Adipose tissue (tissue), 3 donors: ENCODE measurements around the gene NCAPG2. TPM values are rescaled to one million over a fixed set of nuclear protein-coding genes. Genes with fewer than 3 reads are reported as not detected.
"Not testable (repeated sequence)": the region's sequence is repeated elsewhere in the genome, so short reads cannot be mapped to it uniquely, and the experiment has no call there.

Experiments used
- H3K27ac ChIP-seq: one replicate; pipeline ENCODE4 v1.5.1; 2013; ENCODE audit warnings: low read depth, low read length
- WGBS, 3 donors: extraction: QIAGEN DNeasy Blood & Tissue Kit; methylation state at CpG; one replicate each; pipeline ENCODE4 v1.1.7; 2013; 5-methylcytosine and 5-hydroxymethylcytosine counted together
- polyA plus RNA-seq, 3 donors: library from polyadenylated mRNA; stranded (reverse); fragments of 200-250 nt; gene quantifications; one replicate each; pipeline ENCODE4 v1.2.3, GENCODE V29; 2013
- donor health status: healthy with polysubstance abuse.
- donor health status: Bipolar disorder and iron deficiency.
- donor health status: healthy.

The NCAPG2 gene
- polyA plus RNA-seq, 3 donors, result 1.9 to 3.5 (median 3.1) TPM

- no peak overlapping the region for H3K27ac ChIP-seq
- 65 to 66% (median 65%) methylated on average over 3 of the region's 3 CpGs for WGBS, 3 donors
Measured at GRCh38 chr7:158695056-158695455, 9.5 kb downstream of the NCAPG2 start.

GRCh38 chr7:158694650-158695049, 10.0 kb downstream of the NCAPG2 start:
- no peak overlapping the region for H3K27ac ChIP-seq
- WGBS, 3 donors, result 83 to 88% (median 84%) methylated on average over 6 of the region's 6 CpGs

DNA sequence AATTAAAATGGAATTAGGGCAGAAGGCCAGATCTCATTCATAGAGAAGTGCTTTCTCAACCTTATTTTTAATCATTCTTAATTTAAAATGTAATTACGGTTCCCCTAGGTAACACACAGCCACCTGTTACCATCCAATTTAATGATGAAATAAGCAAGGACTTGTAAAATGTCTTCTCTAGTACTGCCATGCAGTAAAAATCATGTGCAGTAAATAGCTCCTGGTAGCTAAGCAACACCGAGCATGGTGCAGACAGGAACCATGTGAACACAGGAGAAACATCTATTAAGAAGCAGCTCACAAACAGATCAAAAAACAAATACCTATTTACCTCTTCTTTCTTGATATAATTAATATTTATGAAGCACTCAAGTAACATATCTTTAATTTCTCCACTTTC, 15.1 kb downstream of the NCAPG2 start:
- WGBS, 3 donors, result 95 to 99% (median 97%) methylated on average over 2 of the region's 2 CpGs
- no peak overlapping the region for H3K27ac ChIP-seq

GRCh38 chr7:158687406-158687805, 17.2 kb downstream of the NCAPG2 start:
- no peak overlapping the region for H3K27ac ChIP-seq
- WGBS, 3 donors, result 94 to 96% (median 95%) methylated on average over 7 of the region's 7 CpGs

DNA sequence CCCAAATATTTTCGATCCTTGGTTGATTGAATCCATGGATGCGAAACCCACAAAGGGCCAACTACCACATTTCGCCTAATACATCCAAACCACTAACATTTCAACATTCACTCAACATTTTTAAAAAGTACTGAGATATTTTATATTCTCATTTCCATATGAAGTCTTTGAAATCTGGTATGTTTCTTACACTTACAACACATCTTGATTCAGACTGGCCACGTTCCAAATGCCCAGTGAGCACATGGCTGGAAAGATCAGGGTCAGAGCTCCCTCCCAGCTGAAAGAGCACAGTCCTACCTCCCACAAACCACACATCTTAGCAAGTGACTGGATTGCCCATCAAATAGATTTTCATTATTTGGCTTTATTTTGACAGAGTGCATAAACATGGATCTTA, 18.9 kb downstream of the NCAPG2 start:
- WGBS, 3 donors, result 91 to 94% (median 94%) methylated on average over 4 of the region's 4 CpGs
- H3K27ac ChIP-seq, result no peak overlapping the region

DNA sequence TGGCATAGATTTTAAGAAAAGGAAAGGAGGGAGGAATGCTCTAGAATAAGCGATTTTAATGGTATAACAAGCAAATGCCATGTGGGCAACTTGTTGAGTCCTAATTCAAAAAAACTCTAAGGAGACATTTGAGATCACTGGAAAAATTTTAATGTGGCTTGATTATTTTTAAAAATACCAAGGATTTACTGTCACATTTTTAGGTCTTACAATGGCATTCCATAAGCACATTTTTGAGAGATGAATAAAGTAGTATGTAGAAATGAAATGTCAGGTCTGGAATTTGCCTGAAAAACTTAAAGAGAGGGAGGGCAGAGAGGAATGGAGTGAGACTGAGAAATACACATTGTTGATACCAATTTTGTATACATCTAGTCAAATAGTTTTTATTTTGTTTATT, 20.3 kb downstream of the NCAPG2 start:
- no peak overlapping the region for H3K27ac ChIP-seq
- WGBS, 3 donors, result 98 to 100% (median 100%) methylated on average over 1 of the region's 1 CpG

DNA sequence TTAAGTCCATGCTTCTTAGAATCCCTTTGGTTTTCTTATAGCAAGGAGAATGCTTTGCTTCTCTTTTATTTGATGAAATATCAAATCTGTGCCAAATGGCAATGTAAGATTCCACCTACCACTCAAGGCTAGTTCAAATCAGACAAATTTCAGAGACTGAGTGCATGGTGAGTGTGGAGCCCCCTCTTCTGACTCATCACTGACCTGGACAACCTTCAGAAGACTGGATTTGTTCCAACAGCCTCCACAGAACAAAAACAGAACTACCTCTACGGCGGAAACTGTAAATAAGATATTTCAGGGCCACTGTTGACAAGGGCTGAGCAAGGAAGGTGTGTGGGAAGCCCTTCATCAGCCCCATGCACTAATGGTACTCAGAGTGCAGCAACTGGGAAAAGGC, 21.1 kb downstream of the NCAPG2 start:
- H3K27ac ChIP-seq, result no peak overlapping the region
- 68 to 86% (median 80%) methylated on average over 2 of the region's 2 CpGs for WGBS, 3 donors

DNA sequence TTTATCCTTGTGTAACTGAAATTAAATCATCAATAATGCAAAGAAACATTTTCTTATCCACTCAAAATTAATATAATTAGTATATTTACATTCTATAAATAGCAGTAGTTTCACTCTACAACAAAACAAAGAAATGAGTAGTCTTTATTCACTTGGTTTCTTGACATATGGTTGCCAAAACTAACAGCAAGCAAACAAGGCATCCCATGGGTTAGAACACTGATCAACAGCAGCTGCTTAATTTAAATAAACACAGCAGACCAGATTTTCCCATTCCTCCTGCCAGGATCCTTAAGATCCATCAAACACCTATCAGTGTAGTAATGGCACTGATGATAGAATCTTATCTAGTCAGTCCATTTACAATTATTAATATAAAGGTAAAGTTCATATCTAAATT, 22.1 kb downstream of the NCAPG2 start:
- H3K27ac ChIP-seq, result no peak overlapping the region

- H3K27ac ChIP-seq, result no peak overlapping the region
- 75 to 93% (median 77%) methylated on average over 3 of the region's 3 CpGs for WGBS, 3 donors
Measured at GRCh38 chr7:158680754-158681153, 23.9 kb downstream of the NCAPG2 start.

DNA sequence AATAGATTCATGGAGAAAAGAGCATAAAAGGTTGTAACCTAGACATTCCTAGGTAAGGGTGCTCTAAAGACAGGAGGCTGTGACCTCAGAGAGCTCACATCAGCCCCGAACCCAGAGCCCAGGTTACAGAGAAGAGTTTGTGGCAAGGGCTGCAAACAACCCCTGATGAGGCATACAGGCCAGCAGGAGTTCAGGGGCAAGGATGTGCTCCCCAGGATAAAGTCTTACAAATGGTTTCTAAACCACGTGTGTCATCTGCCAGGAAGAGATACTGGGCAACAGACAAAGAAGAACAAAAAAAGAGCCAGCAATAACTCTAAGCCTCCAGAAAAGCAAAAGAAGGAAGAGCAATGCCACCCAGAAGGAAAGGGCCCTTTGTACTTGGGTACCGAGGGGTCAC, 27.7 kb downstream of the NCAPG2 start:
- H3K27ac ChIP-seq, result no peak overlapping the region
- 66 to 93% (median 84%) methylated on average over 3 of the region's 3 CpGs for WGBS, 3 donors

- 83 to 86% (median 85%) methylated on average over 7 of the region's 7 CpGs for WGBS, 3 donors
- H3K27ac ChIP-seq, result no peak overlapping the region
Measured at GRCh38 chr7:158676171-158676840, 28.3 kb downstream of the NCAPG2 start.

DNA sequence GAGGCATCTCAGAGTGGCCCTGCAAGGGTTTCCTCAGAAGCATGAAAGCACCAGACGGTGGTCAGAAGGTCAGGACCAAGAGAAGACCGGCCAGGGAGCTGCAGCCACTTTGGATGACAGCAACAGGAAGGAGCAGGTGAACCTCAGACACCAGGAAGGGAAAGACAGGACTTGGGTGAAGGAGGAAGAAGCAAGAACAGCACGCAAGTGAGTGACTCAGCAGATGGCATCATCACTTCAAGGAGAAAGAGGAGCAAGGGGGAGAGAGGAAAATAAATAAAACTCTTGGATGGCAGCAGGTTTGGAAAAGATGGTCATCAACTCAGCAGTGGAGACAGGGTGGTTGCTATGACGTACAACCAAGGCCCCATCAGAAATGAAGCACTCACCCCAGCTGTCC, 31.6 kb downstream of the NCAPG2 start:
- 50 to 68% (median 64%) methylated on average over 4 of the region's 4 CpGs for WGBS, 3 donors
- no peak overlapping the region for H3K27ac ChIP-seq

GRCh38 chr7:158668086-158668485, 36.5 kb downstream of the NCAPG2 start:
- 93 to 99% (median 99%) methylated on average over 7 of the region's 8 CpGs for WGBS, 3 donors
- not testable (repeated sequence) for H3K27ac ChIP-seq

- not testable (repeated sequence) for H3K27ac ChIP-seq
Measured at GRCh38 chr7:158666966-158667678, 37.5 kb downstream of the NCAPG2 start.

DNA sequence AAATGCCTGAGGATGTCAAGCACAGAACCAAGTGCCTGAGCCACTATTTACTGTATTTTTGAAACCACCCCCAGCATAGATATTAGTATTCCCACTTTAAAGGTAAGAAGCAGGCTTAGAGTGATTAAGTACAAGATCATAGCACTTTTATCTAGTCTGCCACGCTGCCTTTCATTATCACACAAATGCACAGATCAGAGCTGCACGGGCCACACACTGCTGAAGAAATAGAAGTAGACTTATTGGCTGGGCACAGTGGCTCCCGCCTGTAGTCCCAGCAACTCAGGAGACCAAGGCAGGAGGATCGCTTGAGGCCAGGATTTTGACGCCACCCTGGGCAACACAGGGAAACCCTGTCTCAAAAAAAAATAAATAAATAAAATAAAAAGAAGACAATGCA, 38.2 kb downstream of the NCAPG2 start:
- H3K27ac ChIP-seq, result no peak overlapping the region
- 91 to 96% (median 96%) methylated on average over 5 of the region's 5 CpGs for WGBS, 3 donors

More at GRCh38 chr7:158666966-158667678, 37.5 kb downstream of the NCAPG2 start:
- WGBS, 3 donors, result 90 to 93% (median 91%) methylated on average over 14 to 19 of the region's 24 CpGs

DNA sequence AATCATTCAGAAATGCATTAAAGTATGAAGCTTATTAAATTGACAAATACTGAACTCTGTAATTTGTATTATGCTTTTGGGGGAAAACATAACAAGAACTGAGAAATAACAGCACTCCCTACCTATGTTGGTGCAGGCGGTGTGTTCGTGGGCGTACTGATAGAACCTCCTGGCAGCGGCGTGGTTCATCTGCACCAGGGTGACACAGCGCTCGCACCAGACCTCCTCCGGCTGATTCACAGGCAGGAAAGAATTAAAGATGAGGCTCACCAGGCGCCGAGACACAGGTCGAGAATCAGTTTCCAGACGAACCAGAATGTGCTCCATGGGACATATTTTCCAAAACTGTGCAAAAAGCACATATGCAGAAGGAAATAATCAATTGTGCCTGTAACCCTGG, 40.2 kb downstream of the NCAPG2 start:
- 95 to 98% (median 97%) methylated on average over 12 of the region's 12 CpGs for WGBS, 3 donors
- H3K27ac ChIP-seq, result no peak overlapping the region

DNA sequence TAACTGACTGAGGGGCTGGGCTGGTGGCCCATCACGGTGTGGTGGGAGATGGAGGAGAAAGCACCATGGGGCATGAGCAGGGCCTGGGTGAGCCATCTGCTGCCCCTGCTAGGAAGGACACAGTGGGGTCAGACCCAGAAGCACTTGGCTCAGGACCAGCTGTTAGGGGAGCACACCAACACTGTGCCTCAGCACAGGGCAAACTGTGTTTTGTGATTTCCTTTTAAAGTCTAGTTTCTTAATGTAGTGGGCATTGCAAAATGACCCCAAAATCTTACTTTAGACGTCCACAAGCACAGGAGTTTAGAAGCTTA, 41.2 kb downstream of the NCAPG2 start:
- WGBS, 3 donors, result 84 to 91% (median 91%) methylated on average over 2 of the region's 2 CpGs
- H3K27ac ChIP-seq, result no peak overlapping the region

GRCh38 chr7:158662610-158663427, 41.8 kb downstream of the NCAPG2 start:
- no peak overlapping the region for H3K27ac ChIP-seq

GRCh38 chr7:158658475-158658874, 46.1 kb downstream of the NCAPG2 start:
- whole genome bisulfite sequencing, 3 donors, result 65 to 95% (median 89%) methylated on average over 2 of the region's 2 CpGs

More at GRCh38 chr7:158662610-158663427, 41.8 kb downstream of the NCAPG2 start:
- WGBS, 3 donors, result 75 to 87% (median 82%) methylated on average over 14 of the region's 14 CpGs

More at GRCh38 chr7:158658475-158658874, 46.1 kb downstream of the NCAPG2 start:
- H3K27ac ChIP-seq, result no peak overlapping the region
